GM19468 (cell line): ENCODE measurements around the gene EPHA1.

Experiments
- ATAC-seq: cut with Tn5 transposase; IDR thresholded peaks from one replicate; pipeline ENCODE4 v1.9.1; 2021; ENCODE audit warnings: mild to moderate bottlenecking, moderate library complexity, moderate number of reproducible peaks; ENCODE audit not compliant: unreplicated experiment; ENCODE audit errors: extremely low read depth

The EPHA1 gene

DNA sequence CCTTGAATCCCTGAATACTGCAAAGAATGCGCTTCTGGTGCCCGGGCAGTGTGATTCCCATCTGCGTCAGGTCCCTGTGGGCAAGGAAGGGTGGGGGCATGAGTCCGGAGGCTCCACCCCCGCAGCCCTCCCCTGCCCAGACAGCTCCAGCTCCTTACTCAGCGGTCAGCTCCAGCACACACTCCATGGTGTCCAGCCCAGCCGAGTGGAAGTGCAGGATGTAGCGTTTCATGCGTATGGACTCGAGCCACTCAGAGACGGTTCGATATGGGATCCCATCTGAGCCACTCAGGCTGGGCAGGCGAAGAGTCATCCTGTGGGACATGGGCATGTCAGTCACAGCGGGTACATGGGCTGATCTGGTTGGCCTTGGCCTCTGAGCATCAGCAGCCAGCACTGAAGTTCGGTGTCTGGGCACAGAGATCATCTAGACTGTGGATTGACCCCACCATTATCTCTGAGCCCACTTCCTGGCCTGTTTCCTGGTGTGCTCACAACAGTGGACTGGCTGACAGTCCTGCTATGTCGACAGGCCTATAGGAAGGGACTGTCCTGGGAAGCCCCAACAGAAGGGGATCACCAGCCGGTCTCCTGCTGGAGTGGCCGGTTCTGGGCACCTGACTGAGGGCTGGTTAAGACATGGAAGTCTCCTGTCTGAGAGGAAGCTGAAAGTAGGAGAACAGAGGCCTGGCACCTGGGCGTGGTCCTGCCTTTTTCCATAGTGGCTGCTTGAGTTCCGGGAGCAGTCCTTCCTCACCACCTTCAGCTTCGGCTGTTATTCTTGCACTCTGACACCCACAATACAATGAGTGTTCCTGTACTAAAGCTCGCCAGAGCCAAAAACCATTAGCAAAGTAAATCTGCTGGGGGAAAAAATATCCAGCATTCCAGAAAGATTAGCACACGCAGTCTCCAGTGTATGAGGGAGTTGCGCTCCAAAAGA lies 16.9 kb downstream of the EPHA1 start:
- ATAC-seq: no peak

GRCh38 chr7:143390773-143391317 lies 17.8 kb downstream of the EPHA1 start:
- ATAC-seq: no peak

GRCh38 chr7:143390104-143390772 lies 18.4 kb downstream of the EPHA1 start:
- ATAC-seq: no peak

GRCh38 chr7:143389316-143390103 lies 19.1 kb downstream of the EPHA1 start:
- ATAC-seq: no peak

GRCh38 chr7:143388491-143389101 lies 20.1 kb downstream of the EPHA1 start:
- ATAC-seq: no peak

GRCh38 chr7:143388051-143388450 lies 20.6 kb downstream of the EPHA1 start:
- ATAC-seq: no peak

GRCh38 chr7:143387156-143387975 lies 21.3 kb downstream of the EPHA1 start:
- ATAC-seq: no peak

GRCh38 chr7:143385891-143386781 lies 22.5 kb downstream of the EPHA1 start:
- ATAC-seq: peak; percentile 28

- ATAC-seq: no peak
Observed at GRCh38 chr7:143384661-143385631, 23.7 kb downstream of the EPHA1 start.

DNA sequence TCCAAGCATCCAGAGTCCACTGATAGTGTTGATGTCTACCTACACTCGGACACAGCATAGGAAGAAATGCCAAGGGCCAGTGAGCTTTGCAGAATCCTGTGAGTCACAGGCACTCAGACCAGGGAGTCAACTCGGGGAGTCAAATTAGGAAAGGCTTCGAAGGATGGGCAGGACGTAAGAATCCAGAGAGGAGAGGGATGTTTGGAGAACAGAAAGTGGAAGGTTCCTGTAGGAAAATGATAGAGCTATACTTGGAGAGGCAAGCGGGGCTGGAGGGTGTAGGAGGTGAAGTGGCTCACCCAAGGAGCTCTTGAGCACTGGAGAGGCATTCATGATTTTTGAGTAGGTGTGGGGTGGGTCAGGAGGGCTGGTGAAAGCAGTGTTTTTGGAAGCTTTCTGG lies 24.5 kb downstream of the EPHA1 start:
- ATAC-seq: no peak

- ATAC-seq: no peak
Observed at GRCh38 chr7:143383642-143383957, 25.1 kb downstream of the EPHA1 start.

GRCh38 chr7:143382791-143383641 lies 25.6 kb downstream of the EPHA1 start:
- ATAC-seq: no peak

DNA sequence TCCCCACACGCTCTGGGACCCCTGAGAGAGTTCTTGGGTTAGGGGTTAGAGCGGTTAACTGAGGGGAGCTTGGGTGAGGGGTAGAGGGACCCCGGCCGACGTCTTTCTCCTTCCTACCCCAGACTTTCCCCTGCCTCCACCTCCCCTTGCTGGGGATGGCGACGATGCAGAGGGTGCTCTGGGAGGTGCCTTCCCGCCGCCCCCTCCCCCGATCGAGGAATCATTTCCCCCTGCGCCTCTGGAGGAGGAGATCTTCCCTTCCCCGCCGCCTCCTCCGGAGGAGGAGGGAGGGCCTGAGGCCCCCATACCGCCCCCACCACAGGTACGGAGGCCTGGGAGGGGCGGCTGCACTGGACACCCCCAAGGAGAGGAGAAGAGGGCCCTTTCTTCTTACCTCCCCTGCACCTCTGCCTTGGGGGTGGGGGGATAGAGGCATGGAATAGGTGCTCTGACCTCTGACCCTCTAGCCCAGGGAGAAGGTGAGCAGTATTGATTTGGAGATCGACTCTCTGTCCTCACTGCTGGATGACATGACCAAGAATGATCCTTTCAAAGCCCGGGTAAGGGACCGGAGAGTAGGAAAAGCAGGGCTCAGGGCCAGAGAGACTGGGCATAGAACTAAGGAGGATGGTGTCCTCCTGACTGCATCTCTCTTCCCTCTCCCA lies 26.4 kb downstream of the EPHA1 start:
- no peak for ATAC-seq

DNA sequence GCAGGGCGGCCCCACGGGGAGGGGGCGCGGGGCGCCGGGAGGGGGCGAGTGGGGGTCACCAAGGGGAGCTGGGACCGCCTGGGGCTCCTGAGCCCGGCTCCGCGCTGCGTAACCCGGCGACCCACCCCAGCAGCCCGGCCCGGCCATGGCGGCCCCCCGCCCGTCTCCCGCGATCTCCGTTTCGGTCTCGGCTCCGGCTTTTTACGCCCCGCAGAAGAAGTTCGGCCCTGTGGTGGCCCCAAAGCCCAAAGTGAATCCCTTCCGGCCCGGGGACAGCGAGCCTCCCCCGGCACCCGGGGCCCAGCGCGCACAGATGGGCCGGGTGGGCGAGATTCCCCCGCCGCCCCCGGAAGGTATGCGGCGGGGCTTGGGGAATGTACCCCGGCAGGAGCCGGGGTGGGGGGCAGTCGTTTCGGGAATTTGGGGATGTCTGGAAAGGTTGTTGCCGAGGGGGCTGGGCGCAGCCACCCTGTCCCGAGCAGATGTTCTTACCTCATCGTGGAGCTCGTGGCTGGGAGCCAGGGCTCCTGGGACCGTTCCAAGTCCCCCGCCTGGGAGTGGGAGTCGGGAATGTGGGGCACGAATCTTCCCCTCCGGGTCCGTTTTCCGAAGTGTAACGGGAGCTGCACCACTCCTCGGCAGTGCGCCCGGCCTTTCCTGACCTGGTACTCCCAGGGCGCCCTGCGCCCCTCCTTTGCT lies 27.1 kb downstream of the EPHA1 start:
- ATAC-seq: no peak
